Endometrium (tissue), 2 donors: ENCODE data around the gene SUSD2.

ENCODE experiments used
- FAIRE-seq: peaks from 2 replicates; lab custom pipeline; 2012; peaks lifted over from hg19 to GRCh38; lab: Jason Lieb, UNC
- donor health status: control.
- donor health status: control.

Gene SUSD2

GRCh38 chr22:24153959-24154358 is 27.3 kb upstream of the SUSD2 start:
- FAIRE-seq = no peak

DNA sequence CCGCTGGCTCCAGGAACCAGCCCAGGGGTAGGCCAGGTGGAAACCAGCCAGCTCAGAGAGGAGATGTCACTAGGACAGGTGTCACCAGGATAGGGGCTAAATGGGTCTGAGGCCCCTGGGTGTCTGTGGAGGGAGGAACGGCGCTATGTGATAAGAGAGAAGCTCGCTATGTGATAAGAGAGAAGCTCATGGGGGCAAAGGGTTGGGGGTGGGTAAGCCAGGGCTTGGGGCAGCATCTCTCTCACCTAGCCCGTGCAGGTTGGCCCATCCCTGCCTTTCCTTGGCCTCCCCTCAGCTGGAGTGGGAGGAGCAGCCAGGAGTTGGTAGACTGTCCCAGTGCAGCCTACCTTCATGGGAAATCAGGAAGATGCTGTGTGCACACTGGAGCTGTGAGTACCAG is 26.5 kb upstream of the SUSD2 start:
- no peak for FAIRE-seq

GRCh38 chr22:24155627-24156140 is 25.6 kb upstream of the SUSD2 start:
- no peak for FAIRE-seq

GRCh38 chr22:24156141-24156912 is 25.0 kb upstream of the SUSD2 start:
- no peak for FAIRE-seq

DNA sequence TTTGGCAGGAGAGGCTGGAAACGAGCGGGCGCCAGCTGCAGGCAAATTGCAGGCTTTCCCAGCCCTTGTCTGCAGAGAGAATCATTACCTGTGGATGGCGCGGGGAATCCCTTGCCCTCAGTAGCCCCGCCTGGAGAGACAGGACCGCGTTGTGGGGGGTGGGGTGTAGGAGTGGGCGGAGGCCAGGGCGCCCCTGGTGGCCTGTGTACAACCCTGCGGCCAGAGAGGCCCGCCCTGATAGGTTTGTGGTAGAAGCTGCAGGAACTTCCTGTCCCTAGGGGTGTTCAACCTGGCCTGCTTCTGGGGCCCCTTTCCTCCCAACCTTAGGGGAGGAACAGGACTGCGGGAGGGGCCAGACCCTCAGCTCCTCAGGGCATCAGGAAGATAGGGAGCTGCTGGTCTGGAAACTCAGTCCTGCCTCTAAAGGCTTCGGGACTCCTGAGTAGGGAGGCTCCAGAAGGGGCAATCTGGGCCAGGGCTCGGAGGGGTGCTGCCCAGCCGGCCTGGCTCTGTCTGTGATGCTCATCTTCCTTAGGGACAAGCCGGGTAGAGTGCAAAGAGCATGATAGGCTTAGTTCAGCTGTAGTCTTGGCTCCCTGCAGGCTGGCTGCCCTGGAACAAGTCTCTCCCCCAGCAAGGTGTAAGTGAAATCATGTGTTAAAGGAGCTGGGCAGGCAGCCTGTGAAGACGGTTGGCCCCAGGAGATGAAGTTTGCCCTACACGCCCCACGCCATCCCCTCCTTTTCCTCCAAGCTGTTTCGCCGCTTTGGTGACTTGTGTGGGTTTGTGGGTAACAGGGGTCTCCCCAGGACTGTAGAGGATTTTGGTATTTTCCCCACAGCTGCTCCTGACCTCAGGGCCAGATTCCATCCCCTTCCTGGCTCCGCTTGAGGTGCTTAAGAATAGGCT is 24.1 kb upstream of the SUSD2 start:
- FAIRE-seq = no peak

- no peak for FAIRE-seq
Measured at GRCh38 chr22:24157822-24158135, 23.5 kb upstream of the SUSD2 start.

DNA sequence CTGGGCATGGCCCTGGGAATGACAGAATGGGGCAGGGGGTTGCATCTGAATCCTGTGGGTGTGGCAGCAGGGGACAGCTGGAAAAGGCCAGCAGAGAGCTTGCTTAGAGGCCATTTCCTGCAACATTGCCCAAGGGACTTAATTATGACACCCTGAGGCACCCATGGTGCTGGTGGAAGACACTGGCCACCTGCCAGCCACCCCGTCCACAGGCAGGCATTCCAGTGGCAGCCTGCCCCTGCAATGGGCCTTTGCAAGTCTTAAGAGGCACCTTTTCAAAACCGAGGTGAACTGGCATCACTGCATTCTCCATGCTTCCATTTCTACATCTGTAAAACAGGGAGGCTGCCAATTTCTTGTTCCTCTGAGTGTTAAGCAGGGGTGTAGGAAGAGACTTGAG is 21.6 kb upstream of the SUSD2 start:
- no peak for FAIRE-seq

DNA sequence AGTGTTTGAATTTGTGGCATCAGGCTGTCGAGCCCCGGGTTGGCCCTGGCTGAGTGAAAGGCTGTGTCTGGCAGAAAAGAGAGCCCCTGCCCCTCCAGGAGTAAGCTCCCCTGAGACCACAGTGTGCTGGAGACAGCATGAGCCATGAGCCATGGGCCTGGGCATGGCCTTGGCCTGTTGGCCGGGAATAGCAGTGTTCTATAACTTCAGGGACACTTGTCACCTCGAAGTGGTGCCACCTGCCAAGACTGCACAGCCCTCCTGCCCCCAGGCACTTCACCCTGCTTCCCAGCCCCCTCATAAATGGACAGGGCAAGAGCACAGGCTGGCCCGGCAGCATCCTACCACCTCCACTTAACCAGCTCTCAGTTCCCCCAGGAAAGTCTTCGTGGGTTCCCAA is 20.7 kb upstream of the SUSD2 start:
- FAIRE-seq = no peak

DNA sequence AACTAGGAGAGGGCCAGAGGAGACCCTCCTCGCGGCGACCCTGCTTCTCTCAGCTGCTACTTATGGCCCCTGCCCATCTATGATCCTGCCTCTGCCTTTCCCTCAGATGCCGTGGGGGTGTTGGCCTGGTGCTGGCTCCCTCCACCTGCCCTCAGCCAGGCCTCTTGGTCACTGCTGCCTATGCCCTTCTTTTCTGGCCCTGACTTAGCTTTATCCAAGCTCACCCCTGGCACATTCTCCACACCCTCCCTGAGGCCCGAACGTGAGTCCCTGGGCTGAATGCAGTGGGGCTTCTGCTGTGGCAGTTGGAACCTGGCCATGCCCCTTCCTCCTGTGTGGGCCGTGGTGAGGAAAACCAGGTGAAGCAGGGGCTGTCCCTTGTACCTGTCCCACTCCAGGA is 19.8 kb upstream of the SUSD2 start:
- no peak for FAIRE-seq

- FAIRE-seq = no peak
Measured at GRCh38 chr22:24161909-24162308, 19.4 kb upstream of the SUSD2 start.

GRCh38 chr22:24162436-24162835 is 18.9 kb upstream of the SUSD2 start:
- FAIRE-seq = no peak

GRCh38 chr22:24164243-24164642 is 17.0 kb upstream of the SUSD2 start:
- FAIRE-seq = no peak

DNA sequence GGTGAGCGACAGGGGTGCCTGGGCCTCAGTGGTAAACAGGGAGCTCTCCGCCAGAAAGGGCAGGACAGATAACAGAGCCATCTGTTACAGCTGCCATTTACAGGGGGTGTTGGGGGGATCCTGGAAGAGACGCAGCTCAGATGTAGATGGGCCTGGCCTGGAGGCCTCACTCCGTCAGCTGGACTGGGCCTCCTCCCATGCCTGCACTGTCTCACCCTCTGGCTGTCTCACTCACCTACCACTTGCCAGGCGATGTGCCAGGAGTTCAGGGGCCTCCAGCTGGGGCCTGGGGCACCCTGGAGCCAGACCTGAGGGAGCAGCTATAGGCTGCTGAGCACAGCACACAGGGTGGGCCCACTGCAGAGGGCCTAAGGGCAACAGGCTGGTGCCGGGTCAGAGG is 16.3 kb upstream of the SUSD2 start:
- FAIRE-seq = no peak

- no peak for FAIRE-seq
Measured at GRCh38 chr22:24165673-24166072, 15.6 kb upstream of the SUSD2 start.

DNA sequence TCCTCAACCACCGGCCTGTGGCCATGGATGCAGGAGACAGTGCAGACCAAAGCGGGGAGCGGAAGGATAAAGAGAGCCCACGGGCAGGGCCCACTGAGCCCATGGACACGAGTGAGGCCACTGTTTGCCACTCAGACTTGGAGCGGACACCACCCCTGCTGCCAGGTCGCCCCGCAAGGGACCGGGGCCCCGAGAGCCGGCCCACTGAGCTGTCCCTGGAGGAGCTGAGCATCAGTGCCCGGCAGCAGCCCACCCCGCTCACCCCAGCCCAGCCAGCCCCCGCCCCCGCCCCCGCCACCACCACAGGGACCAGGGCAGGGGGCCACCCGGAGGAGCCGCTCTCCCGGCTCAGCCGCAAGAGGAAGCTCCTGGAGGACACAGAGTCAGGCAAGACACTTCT is 14.5 kb upstream of the SUSD2 start:
- no peak for FAIRE-seq

GRCh38 chr22:24169439-24170058 is 11.7 kb upstream of the SUSD2 start:
- FAIRE-seq = no peak

DNA sequence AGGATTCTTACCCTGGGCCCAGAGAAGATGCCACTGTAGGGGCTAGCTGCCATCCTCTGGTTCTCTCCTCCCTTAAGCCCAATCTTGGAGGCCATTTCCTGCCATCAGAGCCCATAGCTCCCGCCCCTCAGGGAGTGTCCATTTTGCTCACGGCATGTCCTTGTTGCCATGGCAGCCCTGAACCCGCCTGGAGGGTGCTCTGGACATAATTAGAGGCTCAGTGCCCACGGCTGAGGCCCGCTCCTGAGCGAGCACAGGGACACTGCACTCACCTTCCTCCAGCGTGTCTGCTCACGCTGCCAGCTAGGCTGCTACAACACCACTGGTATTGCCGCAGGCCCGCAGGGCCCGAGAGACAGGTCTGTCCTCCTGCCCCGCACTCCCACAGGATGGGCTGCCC is 11.1 kb upstream of the SUSD2 start:
- FAIRE-seq = no peak

DNA sequence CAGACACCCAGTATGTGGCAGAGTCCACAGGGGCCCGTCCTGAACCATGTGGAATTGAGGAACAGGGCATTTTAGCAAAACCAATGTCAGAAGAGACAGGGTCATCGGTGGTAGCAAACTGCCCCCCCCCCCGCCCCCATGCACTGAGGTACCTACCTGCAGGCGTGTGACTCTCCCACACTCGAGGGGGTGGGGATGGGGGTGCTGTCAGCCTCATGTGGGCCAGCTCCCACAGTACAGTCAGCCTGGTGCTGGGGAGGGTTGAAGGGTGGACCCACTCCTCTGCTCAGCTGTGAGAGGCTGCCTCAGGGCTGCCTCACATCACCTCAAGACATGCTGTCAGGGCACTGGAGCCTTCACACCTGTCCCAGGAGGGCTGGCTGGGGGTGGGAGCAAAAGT is 10.7 kb upstream of the SUSD2 start:
- FAIRE-seq = no peak

- no peak for FAIRE-seq
Measured at GRCh38 chr22:24171822-24172221, 9.5 kb upstream of the SUSD2 start.

DNA sequence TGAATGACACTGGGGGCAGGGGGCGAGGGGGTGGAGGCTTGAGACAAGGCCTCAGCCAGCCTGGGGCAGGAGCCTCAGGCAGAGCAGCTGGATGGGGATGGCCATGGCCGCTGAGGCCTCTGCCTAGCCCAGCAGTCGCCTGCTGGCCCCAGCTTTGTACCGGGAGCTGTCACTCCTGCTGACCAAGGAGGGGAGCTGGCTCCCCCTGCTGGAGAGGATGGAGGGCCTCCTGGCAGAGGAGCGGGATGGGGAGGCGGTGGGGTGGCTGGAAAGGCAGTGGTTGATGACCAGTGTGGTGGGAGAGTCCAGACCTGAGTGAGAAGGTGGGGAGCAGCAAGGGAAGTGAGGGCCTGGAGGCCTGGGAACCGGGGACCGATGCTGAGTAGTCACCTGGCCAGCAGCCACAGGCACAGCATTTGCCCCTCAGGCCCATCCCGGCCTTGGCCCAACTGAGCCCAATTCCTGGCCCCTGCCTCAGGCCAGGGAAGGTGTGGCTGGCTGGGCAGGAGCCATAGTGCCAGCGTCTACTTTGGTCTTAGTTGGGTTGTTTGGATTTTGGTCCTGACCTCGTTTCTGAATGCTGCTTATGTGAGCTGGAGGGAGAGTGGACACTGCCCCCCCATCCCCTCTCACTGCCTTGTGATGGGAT is 6.0 kb upstream of the SUSD2 start:
- FAIRE-seq = no peak

GRCh38 chr22:24176040-24176439 is 5.2 kb upstream of the SUSD2 start:
- FAIRE-seq = no peak

DNA sequence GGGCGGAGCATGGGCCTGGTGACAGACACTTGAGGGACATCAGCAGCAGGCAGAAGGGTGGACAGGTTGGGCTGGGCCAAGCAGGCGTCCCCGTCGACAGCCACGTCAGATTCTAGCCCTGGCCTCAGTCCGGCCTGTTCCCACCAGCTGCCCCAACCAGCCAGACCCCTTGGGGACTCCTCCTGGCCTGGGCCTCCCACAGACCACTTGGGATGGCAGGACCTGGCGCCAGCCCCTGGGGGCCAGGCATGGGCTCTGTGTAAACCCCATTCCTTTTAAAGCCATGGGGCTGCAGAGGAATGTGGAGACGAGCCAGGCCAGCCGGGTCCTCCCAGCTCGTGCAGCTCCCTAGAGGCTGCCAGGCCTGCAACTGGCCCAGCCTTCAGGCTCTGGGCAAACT is 4.7 kb upstream of the SUSD2 start:
- FAIRE-seq = no peak

- FAIRE-seq = no peak
Measured at GRCh38 chr22:24177045-24177444, 4.2 kb upstream of the SUSD2 start.
